GM12865 (cell line): ENCODE measurements around the gene ROBO4.
A peak's percentile ranks its signal among the peaks of the same experiment; 100 is the strongest.

Experiments used
- DNase-seq: peaks from one replicate; pipeline ENCODE4 v3.0.0; 2010; ENCODE audit warnings: low read depth
- H3K4me3 ChIP-seq: 2 replicates; pipeline ENCODE4 v1.5.1; 2011; ENCODE audit warnings: mild to moderate bottlenecking, low read depth, low read length, control low read depth
- TF ChIP-seq, protein P1 (sequence below): IDR thresholded peaks from 2 replicates; pipeline ENCODE4 v1.5.1; 2011; ENCODE audit warnings: low read length, control low read depth, low read depth, inconsistent platforms; ENCODE audit not compliant: insufficient read depth; ENCODE audit errors: missing control alignments

Gene ROBO4

DNA sequence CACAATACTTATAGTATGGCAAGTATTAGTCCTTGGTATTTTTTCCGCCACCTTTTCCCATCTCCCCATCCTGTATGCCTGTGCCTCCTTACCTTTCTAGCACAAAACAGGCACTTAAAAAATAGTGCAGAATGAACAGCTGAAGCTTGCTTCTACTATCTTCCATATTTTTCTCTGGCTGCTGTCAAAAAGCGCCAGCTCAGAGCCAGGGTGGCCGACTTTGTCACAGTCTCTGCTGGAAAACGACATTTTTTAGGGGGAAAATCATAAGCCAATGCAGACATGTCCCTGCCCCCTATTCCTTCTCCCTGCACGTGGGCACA lies 58.9 kb downstream of the ROBO4 start:
- no peak for DNase-seq
- H3K4me3 ChIP-seq: no peak overlapping the region
- TF ChIP-seq, protein P1, sequence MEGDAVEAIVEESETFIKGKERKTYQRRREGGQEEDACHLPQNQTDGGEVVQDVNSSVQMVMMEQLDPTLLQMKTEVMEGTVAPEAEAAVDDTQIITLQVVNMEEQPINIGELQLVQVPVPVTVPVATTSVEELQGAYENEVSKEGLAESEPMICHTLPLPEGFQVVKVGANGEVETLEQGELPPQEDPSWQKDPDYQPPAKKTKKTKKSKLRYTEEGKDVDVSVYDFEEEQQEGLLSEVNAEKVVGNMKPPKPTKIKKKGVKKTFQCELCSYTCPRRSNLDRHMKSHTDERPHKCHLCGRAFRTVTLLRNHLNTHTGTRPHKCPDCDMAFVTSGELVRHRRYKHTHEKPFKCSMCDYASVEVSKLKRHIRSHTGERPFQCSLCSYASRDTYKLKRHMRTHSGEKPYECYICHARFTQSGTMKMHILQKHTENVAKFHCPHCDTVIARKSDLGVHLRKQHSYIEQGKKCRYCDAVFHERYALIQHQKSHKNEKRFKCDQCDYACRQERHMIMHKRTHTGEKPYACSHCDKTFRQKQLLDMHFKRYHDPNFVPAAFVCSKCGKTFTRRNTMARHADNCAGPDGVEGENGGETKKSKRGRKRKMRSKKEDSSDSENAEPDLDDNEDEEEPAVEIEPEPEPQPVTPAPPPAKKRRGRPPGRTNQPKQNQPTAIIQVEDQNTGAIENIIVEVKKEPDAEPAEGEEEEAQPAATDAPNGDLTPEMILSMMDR: no peak

DNA sequence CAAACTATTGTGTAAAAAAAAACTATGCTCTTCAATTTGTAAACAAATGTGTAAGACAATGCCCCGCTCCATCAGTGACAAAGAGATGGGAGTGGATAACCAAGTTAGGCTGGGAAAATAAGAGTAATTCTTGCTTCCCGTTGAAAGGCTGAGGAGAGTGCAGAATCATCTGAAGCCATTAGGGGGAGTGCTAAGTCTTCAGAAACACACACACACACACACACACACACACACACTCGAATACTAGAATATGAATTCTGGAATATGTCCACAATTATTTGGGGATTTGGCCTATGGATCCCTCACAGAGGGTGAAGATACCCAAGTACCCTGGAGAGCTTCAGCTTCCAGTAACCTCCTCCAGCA lies 60.2 kb downstream of the ROBO4 start:
- TF ChIP-seq, protein P1: peak; percentile 58
- H3K4me3 ChIP-seq: no peak overlapping the region
- DNase-seq: peak; percentile 52

DNA sequence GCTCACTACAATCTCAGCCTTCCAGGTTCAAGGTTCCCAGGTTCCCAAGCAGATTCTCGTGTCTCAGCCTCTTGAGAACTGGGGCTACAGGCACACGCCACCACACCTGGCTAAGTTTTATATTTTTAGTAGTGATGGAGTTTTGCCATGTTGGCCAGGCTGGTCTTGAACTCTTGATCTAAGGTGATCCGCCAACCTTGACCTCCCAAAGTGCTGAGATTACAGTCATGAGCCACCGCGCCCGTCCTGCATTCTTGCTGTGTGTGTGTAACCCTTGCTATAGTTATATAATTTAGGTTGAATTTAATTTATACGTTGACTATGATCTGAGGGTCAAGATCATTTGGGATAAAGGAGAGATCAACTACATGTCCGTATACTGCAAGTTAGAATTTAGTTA lies 61.7 kb downstream of the ROBO4 start:
- no peak overlapping the region for H3K4me3 ChIP-seq
- TF ChIP-seq, protein P1: no peak
- DNase-seq: no peak

DNA sequence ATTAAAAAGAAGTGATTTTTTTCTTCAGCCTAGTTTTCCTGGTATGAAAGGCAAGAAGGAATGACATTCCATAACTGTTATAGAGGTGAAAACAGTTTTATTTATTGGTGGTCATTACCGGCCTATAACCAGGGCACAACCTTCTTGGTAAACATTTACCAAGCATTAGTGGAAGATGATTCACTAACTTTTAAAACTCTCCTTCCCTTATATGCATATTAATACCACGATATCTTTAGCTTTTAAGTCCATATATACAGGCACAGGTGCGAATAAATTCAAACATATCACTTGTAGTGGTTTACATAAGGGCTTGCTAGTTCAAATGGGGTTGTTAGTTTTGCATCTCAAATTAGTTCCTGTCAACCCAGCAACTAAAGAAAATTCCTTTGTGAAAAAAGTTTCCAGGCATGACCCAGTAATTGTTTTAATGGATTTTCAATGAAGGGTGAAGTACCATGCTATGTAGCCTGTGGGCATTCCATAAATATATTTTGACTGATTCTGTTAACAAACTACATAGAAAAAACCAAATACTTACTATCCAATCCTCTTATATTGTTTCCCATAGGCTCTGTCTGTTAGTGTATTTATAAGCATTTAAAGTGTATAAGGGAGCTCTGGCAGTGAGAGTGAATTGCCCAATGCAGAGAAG lies 63.0 kb downstream of the ROBO4 start:
- no peak for DNase-seq
- TF ChIP-seq, protein P1: no peak
- no peak overlapping the region for H3K4me3 ChIP-seq
